Astrocyte of the spinal cord (primary cell): ENCODE results near the gene ATG7.

ENCODE experiments used
- DNase-seq: peaks from one replicate; pipeline ENCODE4 v3.0.0; 2011; ENCODE audit warnings: low read depth, low spot score
- H3K4me3 ChIP-seq: 2 replicates; pipeline ENCODE4 v1.5.1; 2011; ENCODE audit warnings: low read depth, mild to moderate bottlenecking, low read length, moderate library complexity
- in situ Hi-C: cut with HindIII; loops from 2 replicates; pipeline ENCODE4 v1.10.0; 2017; ENCODE audit warnings: low sequenced_read_pairs
- TF ChIP-seq, protein P1 (sequence below): IDR thresholded peaks from 2 replicates; pipeline ENCODE4 v1.5.1; 2012; ENCODE audit warnings: low read depth, mild to moderate bottlenecking, low read length, inconsistent platforms

ATG7 gene

DNA sequence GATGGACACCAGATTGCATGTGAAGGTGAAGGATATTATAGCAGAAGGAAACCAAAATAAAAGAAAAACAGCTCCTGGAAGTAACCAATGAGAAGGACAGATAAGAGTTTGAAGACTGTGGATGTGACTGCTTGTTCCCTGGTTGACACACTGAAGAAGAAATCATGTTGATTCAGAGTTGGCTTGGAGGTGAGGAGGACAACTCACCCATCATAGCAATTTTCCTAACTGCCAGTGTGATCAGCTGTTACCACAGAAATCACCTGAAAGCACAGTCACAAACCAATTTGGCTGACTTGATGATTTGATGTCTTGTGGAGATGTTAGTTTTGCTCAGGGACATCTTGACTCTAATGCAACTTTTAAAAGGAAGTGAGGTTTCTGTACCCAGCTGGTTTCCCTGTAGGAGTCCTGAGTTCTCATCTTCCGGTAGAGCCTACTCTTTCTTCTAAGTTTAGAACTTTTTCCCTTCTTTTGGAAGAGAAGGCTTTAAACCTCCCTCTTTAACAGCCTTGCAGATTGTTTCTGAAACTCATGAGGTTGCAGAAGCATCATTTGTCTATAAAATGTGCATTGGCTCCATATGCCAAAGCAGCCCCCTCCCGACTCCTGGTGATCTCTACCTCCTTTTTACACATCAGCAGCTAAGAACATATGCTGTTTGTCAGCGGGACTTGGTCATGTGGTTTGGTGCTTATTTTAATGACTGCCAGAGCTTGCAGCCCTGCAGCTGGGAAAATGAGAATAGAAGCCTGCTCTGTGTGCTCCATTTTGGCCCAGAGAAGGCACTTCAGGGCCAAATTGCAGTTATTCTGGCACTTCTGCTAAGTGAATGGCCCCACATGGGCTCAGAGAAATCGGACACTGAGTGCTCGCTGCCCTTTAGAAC is 10.3 kb downstream of the ATG7 start:
- in situ Hi-C loops = no loop called here
- H3K4me3 ChIP-seq = no peak overlapping the region
- TF ChIP-seq, protein P1, sequence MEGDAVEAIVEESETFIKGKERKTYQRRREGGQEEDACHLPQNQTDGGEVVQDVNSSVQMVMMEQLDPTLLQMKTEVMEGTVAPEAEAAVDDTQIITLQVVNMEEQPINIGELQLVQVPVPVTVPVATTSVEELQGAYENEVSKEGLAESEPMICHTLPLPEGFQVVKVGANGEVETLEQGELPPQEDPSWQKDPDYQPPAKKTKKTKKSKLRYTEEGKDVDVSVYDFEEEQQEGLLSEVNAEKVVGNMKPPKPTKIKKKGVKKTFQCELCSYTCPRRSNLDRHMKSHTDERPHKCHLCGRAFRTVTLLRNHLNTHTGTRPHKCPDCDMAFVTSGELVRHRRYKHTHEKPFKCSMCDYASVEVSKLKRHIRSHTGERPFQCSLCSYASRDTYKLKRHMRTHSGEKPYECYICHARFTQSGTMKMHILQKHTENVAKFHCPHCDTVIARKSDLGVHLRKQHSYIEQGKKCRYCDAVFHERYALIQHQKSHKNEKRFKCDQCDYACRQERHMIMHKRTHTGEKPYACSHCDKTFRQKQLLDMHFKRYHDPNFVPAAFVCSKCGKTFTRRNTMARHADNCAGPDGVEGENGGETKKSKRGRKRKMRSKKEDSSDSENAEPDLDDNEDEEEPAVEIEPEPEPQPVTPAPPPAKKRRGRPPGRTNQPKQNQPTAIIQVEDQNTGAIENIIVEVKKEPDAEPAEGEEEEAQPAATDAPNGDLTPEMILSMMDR = no peak
- DNase-seq = peak; percentile 70

DNA sequence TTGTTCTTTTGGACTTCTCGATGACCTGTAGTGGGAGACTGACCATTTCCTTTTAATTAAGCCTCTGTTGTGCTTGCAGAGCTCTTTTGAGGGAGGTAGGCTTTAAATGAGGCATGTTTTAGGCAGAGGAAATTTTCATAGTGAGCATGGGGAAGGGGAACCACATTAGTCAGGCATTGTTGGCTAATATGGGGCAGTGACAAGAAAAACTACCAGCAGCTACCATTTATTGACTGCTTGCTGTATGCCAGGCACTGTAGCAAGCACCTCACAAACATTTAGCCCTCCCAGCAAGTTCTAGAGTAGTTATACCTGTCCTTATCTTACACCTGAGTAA is 10.9 kb downstream of the ATG7 start:
- TF ChIP-seq, protein P1 = no peak

DNA sequence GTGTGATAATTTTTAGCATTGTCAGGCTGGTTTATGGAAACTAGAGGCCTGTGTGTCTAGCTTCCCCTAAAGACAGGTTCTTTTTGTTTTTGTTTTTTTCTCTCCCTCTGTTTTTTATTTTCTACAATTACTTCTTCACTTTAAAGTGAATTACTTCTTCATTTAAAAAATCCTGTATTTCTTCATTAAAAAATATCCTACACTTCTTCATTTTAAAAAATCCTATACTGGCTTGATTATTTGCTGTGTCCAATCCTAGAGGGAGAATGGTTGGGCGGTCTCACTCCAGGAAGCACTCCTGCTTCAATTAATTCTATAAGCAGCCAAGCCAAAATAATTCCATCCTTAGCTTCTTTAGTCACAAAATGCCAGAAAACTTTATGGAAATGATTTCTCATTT is 11.8 kb downstream of the ATG7 start:
- H3K4me3 ChIP-seq = no peak overlapping the region
- TF ChIP-seq, protein P1 = no peak
- in situ Hi-C loops = no loop called here
- DNase-seq = no peak

More for the DNA sequence above, 10.9 kb downstream of the ATG7 start:
- in situ Hi-C loops = no loop called here
- DNase-seq = no peak
- no peak overlapping the region for H3K4me3 ChIP-seq

DNA sequence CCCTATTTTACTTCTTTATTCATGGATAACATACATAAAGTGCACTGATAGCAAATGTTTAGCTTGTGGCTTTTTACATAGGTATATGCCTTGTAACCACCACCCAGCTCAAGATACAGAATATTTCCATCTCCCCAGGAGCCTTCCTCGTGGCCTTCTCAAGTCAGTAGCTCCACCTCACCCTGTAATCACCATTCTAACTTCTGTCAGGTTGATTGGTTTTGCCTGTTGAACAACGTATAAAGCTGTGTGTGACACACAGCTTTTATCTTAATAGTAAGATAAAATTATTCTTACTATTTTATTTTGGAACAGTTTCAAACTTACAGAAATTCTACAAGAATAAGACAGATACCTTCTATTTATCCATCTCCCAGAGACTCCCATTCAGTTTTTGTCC is 13.3 kb downstream of the ATG7 start:
- in situ Hi-C loops = no loop called here
- TF ChIP-seq, protein P1 = no peak
- H3K4me3 ChIP-seq = no peak overlapping the region
- no peak for DNase-seq

DNA sequence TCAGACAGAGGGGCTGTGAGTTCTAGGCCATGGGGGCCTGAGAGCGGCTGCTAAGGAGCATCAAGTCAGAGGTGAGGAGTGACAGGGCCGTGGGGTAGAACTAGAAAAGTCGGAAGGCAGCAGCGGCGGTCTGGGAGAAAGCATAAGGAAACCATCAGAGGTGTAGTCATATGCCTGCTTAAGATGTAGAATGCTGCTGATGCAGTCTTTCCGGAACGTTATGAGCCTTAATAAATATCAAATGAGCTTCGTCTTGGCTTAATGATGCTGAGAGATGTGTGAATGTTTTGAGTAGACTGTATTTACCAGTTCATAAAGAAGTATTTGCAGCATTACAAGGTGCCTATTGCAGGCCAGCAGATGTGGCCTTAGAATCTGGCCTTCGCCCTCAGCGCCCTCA is 15.2 kb downstream of the ATG7 start:
- no peak overlapping the region for H3K4me3 ChIP-seq
- in situ Hi-C loops = no loop called here
- TF ChIP-seq, protein P1 = no peak
- no peak for DNase-seq

DNA sequence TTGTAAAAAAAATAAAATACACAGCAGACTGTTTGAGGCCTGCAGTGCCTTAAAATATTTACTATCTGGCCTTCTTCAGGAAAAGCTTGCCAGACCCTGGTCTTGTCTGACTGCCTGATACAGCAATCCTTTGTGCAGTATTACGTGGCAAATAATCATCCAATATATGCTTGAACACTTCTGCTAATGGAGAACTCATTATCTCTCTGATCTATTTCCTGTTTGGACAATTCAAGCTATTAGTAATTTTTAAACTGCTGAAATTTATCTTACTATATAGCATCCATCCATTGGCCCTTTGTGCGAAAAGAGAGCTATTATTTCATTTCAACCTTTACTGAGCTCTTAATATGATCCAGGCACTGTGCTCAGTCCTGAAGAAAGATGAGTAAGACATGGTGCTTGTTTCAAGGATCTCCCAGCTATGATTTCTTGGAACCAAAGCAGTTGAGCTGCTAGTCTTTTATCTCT is 15.9 kb downstream of the ATG7 start:
- no peak overlapping the region for H3K4me3 ChIP-seq
- DNase-seq = peak; percentile 59
- TF ChIP-seq, protein P1 = no peak
- in situ Hi-C loops = no loop called here
